Breast epithelium (tissue), 3 donors: ENCODE results near the gene DTYMK.

Experiments used
- POLR2AphosphoS5 ChIP-seq, 3 donors: sonication (generic); formaldehyde crosslinking; IDR thresholded peaks; one replicate each; pipeline ENCODE4 v1.6.1; 2017; ENCODE audit warnings: antibody characterized with exemption in 3 of 3
- TF ChIP-seq, protein P1 (sequence below), 3 donors: fragments of 450-650 bp; IDR thresholded peaks; one replicate each; pipeline ENCODE4 v1.5.1; 2016 to 2017; ENCODE audit warnings: antibody characterized with exemption in 3 of 3, mild to moderate bottlenecking in 3 of 3, moderate library complexity in 3 of 3

DNA sequence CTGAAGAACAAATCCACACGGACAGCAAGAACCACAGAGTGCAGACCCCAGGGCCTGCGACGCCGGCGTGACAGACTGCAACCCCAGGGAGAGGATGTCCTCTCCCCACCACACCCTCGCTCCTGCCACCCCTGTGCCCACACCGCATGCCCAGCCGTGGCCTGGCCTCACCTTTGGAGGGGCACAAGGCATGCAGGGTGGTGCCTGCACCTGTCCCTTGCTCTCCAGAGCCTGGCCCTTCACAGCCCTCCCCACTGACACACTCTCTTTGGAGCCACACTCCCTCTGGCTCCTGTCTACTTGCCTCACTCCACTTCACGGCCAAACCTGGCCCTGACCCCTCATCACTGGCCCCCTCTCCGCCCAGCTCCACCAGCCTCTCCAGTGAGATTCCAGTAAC, 58.9 kb downstream of the DTYMK start:
- TF ChIP-seq, protein P1, sequence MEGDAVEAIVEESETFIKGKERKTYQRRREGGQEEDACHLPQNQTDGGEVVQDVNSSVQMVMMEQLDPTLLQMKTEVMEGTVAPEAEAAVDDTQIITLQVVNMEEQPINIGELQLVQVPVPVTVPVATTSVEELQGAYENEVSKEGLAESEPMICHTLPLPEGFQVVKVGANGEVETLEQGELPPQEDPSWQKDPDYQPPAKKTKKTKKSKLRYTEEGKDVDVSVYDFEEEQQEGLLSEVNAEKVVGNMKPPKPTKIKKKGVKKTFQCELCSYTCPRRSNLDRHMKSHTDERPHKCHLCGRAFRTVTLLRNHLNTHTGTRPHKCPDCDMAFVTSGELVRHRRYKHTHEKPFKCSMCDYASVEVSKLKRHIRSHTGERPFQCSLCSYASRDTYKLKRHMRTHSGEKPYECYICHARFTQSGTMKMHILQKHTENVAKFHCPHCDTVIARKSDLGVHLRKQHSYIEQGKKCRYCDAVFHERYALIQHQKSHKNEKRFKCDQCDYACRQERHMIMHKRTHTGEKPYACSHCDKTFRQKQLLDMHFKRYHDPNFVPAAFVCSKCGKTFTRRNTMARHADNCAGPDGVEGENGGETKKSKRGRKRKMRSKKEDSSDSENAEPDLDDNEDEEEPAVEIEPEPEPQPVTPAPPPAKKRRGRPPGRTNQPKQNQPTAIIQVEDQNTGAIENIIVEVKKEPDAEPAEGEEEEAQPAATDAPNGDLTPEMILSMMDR (IDR thresholded peaks at IDR 0.05): no peak
- no peak for TF ChIP-seq POLR2AphosphoS5 (IDR thresholded peaks at IDR 0.05)
